GM21515 (cell line): ENCODE results near the gene PITPNM3.

Experiments
- ATAC-seq: cut with Tn5 transposase; IDR thresholded peaks from one replicate; pipeline ENCODE4 v1.9.1; 2021; ENCODE audit not compliant: unreplicated experiment

Gene PITPNM3

GRCh38 chr17:6449307-6449706, 107.0 kb downstream of the PITPNM3 start:
- no peak for ATAC-seq

DNA sequence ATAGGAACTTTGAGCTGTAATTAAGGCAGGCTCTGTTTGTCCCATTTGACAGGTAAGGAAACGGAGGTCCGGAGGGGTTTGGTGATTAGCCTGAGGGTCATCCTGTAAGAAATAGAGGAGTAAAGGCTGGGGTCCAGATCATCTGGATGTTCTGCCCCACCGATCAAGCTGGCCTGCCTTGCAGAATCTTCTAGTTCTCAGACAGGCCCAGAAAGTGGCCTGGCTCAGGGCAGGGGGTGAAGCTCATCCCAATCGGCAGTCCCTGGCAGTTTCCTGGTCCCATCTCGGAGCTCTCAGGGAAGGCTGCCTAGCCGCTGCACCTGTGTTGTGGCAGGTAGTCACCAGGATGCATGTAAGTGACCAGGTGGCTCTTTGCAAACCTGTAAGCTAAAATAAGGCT, 107.9 kb downstream of the PITPNM3 start:
- no peak for ATAC-seq

DNA sequence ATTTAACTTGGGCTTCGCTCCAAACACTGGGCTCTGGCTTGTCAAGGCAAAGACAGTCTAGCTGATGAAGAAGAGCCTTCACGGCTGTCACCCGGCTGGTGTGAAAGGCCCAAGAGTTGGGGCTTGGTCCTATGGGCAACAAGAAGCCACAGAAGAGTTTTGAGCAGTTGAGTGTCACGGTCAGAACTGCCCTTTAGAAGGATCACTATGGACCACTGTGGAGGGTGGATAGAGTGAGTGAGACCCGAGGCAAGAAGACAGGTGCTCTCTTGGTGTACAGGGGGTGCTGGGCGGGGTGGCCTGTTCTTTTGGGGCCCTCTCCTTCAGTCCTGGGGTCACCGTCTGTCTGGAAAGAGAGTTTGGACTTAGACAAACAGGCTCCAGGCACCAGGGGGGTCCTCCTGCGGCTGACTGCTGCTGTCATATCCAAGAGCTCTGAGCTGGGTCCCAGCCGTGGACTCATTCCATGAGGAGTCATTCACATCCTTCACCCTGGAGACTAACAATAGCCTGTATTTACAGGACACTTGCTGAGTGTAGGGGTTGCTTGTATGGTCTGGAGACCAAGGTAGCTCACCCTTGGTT, 109.7 kb downstream of the PITPNM3 start:
- ATAC-seq: no peak

- no peak for ATAC-seq
Measured at GRCh38 chr17:6444571-6445335, 111.6 kb downstream of the PITPNM3 start.

- ATAC-seq: no peak
Measured at GRCh38 chr17:6443692-6444570, 112.4 kb downstream of the PITPNM3 start, which contains the start of gene PIMREG. TSS of gene PIMREG (plus strand) at chr17:6444455. CDS start at chr17:6445111, 656 bp downstream.

DNA sequence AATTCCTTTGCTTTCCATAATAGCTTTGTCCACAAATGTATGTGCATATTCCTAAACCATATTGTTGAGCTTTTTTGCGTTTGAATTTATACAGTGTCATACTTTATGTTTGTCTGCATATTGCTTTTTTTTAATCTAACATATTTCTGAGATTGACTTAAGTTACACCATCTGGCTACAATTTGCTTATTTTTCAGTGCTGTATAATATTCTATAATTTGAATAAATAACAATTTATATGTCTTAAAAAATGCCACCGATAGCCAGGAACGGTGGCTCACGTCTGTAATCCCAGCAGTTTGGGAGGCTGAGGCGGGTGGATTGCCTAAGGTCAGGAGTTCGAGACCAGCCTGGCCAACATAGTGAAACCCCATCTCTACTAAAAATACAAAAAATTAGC, 113.6 kb downstream of the PITPNM3 start:
- no peak for ATAC-seq

GRCh38 chr17:6439951-6440350, 116.4 kb downstream of the PITPNM3 start:
- no peak for ATAC-seq

DNA sequence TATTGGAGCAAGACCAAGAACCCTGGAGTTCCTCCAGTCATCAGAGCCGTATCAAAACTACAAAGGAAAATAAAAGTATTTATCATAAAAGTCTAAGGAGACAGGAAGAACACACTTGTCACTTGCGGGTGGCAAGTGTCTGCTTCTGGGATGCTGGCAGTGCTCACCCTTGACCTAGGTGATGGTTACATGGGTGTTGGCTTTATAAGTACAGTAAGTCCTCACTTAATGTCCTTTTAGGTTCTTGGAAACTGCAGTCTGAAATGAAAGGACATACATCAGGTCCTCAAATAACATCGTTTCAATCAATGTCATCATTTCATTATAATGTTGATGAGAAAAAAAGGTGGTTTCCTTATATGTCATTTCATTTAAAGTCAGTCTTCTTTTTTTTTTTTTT, 118.4 kb downstream of the PITPNM3 start:
- ATAC-seq: no peak

GRCh38 chr17:6437466-6437865, 118.9 kb downstream of the PITPNM3 start:
- no peak for ATAC-seq

DNA sequence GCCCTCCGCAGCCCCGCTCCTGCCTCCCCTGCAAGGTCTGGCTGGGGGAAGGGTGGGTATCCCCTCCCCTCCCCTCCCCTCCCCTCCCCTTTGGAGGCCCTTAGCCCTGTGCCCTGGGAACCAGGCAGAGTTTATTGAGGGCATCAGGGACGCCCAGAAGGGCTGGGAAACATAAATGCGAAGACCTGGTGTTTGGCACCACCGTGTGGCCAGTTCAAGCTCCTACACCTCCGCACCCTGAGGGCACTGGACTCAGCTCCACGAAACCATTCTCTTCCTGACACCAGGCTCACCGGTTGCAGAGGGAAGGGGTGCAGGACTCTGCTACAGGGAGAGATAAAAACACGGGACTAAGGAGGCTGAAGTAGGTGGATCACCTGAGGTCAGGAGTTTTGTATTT, 120.4 kb downstream of the PITPNM3 start:
- ATAC-seq: no peak

DNA sequence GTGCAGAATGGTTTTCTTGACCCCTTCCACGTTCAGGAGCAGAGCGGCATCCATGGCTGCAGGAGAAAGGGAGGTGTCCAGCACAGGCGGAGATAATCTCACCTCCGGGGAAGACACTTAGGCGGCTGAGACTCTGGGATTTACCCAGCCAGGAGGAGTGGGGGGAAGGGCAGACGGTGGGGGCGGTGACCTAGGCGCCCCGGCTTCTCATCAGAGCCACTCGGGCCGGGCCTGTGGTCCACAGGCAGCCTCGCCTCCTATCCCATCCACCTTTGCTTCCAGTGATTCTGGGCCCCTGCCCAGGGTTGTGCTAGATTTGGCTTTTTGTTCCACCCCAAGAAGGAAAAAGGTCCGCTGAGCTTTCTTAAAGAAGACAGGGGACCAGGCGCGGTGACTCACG, 121.3 kb downstream of the PITPNM3 start, which contains the start of gene AIPL1:
Gene AIPL1 (minus strand): TSS at position 71 of the 400 bp plus-strand sequence. CDS start 17 bp downstream, at position 54.
- no peak for ATAC-seq

GRCh38 chr17:6430769-6431168, 125.6 kb downstream of the PITPNM3 start:
- ATAC-seq: no peak

GRCh38 chr17:6429266-6429665, 127.1 kb downstream of the PITPNM3 start:
- no peak for ATAC-seq

GRCh38 chr17:6428207-6428965, 128.0 kb downstream of the PITPNM3 start:
- ATAC-seq: no peak

DNA sequence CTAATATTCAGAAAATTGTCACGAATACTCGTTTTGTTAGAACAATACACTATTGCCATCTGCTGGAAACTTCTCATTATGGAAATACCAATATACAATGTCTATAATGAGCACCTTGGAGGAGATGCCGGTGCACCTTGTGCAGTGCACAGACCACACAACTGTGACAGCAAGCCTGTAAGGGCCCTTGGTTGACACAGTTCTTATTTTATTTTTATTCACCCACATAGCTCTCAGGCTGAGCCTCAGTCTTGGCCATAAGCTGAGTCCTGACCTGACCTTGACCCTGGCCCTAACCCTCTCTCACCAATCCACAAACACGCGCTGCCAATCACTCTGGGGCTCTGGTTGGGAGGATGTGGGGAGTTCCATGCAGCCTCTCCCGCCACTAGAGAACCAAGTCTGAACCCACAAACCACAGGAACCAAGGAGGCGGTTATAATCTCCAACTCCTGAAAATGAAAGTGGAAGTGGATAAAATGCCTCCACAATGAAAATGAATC, 129.0 kb downstream of the PITPNM3 start:
- ATAC-seq: no peak

DNA sequence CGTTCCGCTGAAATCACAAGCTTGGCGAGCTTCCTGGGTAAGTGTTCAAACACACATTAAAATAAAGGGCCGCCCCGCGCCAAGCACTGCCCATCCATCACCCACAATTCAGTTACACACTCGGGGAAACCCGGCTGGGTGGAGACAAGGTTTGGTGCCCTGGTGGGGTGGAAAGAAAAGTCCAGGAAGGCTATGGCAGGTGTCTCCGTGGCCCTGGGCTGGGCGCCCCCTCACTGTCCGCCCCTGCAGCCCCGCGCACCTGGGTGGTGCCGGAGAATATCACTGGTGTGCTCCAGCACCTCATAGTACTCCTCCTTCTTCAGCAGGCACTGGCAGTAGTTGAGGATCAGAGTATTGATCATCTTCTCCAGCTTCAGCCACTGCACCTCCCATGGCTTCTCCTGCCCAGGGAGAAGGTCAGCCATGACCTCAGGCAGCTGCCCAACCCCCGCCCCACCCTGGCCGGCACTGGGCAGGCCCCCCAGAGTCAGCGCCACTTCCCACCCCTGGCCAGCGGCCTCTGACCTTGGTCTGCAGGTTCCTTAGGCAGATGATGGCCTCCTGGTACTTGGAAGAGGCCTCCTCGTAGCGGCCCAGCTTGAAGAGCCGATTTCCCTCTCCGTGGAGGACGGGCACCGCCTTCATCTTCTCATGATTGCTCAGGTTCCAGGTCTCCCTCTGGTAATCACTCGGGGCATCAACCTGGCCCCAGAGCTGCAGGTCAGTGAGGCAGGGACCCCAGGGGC, 129.8 kb downstream of the PITPNM3 start:
- ATAC-seq: no peak

DNA sequence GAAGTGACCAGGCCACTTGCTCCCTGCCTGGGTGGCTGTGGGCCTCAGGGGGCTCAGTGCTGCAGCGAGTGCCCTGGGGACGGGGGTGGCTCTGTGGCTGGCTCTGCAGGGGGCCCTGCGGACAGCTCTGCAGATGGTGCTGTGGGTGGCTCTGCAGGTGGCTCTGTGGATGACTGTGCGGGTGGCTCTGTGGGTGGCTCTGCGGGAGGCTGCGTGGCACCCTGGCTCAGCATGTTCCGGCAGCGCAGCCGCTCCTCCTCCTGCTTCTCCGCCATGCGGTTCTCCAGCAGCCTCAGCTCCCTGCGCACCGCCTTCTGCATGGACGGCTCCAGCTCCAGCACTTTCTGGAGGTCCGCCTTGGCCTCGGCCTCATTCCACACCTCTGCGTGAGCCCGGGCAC, 130.9 kb downstream of the PITPNM3 start:
- ATAC-seq: no peak

- ATAC-seq: no peak
Measured at GRCh38 chr17:6423931-6424330, 132.4 kb downstream of the PITPNM3 start.

GRCh38 chr17:6422654-6423241, 133.6 kb downstream of the PITPNM3 start:
- no peak for ATAC-seq
